ENCODE results near the gene LAIR1. TPM values are rescaled to one million over a fixed set of nuclear protein-coding genes. Genes with fewer than 3 reads are reported as not detected.

Gene LAIR1, protein sequence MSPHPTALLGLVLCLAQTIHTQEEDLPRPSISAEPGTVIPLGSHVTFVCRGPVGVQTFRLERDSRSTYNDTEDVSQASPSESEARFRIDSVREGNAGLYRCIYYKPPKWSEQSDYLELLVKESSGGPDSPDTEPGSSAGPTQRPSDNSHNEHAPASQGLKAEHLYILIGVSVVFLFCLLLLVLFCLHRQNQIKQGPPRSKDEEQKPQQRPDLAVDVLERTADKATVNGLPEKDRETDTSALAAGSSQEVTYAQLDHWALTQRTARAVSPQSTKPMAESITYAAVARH
- not detected in 2 replicates for total RNA-seq (ENCODE audit: low replicate concordance)
- long read RNA-seq = 0 reads

- Mint-ChIP-seq H3K36me3 (no peaks in the 10 kb centered on the region), H3K9me3 (no peaks in the 10 kb centered on the region), H3K27ac (no peak within 1 kb of the TSS), H3K4me3 (no peak within 1 kb of the TSS), H3K27me3 (peaks cover 9% of the 10 kb centered on the region), H3K4me1 (ENCODE audit: unreplicated experiment) (no peaks in the 10 kb centered on the region)
- no peak for DNase-seq (ENCODE audit: extremely low spot score, unreplicated experiment)
- TF ChIP-seq CTCF (conservative IDR thresholded peaks at IDR 0.05) = no peak
Observed at GRCh38 chr19:54364775-54365257, at the start of gene LAIR1. Gene LAIR1 (minus strand): TSS chr19:54364931. CDS start chr19:54364804, 127 bp downstream.

DNA sequence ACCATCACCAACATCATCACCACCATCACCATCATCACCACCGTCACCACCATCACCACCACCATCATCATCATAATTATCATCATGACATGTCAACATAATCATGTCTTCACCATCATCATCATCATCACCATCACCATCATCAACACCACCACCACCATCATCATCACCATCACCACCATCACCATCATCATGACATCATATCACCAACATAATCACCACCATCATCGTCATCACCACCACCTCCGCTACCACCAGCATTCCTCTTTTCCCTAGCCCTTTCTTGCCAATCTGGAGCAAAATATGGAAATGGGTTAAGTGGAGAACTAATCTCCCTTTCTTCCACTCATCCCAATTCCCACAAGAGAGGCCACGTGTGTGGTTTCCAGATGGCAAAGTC is 49.4 kb upstream of the LAIR1 start:
- no peak for TF ChIP-seq CTCF (conservative IDR thresholded peaks at IDR 0.05)
- no peak for DNase-seq (ENCODE audit: extremely low spot score, unreplicated experiment)
- peaks cover 14% of the 10 kb centered on the region for H3K4me1 Mint-ChIP-seq (ENCODE audit: unreplicated experiment)
- no peak overlapping the region for H3K27ac Mint-ChIP-seq
- H3K36me3 Mint-ChIP-seq = peaks cover 5% of the 10 kb centered on the region
- H3K27me3 Mint-ChIP-seq = peaks cover 63% of the 10 kb centered on the region
- H3K9me3 Mint-ChIP-seq = peaks cover 4% of the 10 kb centered on the region
- no peak overlapping the region for H3K4me3 Mint-ChIP-seq

DNA sequence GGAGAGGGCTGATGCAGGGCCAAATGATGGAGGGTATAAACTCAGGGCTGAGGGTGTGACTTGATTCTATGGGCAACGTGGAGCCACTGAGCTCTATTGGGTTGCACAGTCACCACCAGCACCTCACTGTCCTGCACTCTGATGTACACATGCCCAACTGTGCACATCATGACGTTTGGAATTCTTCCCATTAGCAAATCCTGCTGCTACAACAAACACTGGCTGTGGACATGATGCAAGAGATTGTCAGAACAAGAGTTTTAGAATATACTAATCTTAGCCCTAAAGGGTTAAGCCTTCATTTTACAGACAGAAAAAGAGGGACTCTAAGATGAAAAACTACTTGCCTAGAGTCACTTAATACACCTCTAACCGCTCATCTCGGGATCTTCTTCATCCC is 48.1 kb upstream of the LAIR1 start:
- Mint-ChIP-seq H3K4me3 (no peak overlapping the region), H3K27me3 (peaks cover 57% of the 10 kb centered on the region)

GRCh38 chr19:54411033-54411432 is 46.3 kb upstream of the LAIR1 start:
- DNase-seq (ENCODE audit: extremely low spot score, unreplicated experiment) = no peak
- no peak for TF ChIP-seq CTCF (conservative IDR thresholded peaks at IDR 0.05)
- peaks cover 48% of the 10 kb centered on the region for H3K27me3 Mint-ChIP-seq
- H3K9me3 Mint-ChIP-seq = peaks cover 4% of the 10 kb centered on the region
- H3K4me3 Mint-ChIP-seq = no peak overlapping the region
- no peaks in the 10 kb centered on the region for H3K4me1 Mint-ChIP-seq (ENCODE audit: unreplicated experiment)
- no peaks in the 10 kb centered on the region for H3K36me3 Mint-ChIP-seq
- H3K27ac Mint-ChIP-seq = no peak overlapping the region

More for the DNA sequence above, 48.1 kb upstream of the LAIR1 start:
- Mint-ChIP-seq H3K9me3 (peaks cover 4% of the 10 kb centered on the region), H3K27ac (no peak overlapping the region), H3K36me3 (peaks cover 5% of the 10 kb centered on the region), H3K4me1 (ENCODE audit: unreplicated experiment) (peaks cover 9% of the 10 kb centered on the region)
- TF ChIP-seq CTCF (conservative IDR thresholded peaks at IDR 0.05) = no peak
- no peak for DNase-seq (ENCODE audit: extremely low spot score, unreplicated experiment)

GRCh38 chr19:54408456-54409026 is 43.8 kb upstream of the LAIR1 start:
- H3K9me3 Mint-ChIP-seq = no peaks in the 10 kb centered on the region
- no peaks in the 10 kb centered on the region for H3K36me3 Mint-ChIP-seq
- H3K27me3 Mint-ChIP-seq = peaks cover 33% of the 10 kb centered on the region
- no peak for TF ChIP-seq CTCF (conservative IDR thresholded peaks at IDR 0.05)
- no peaks in the 10 kb centered on the region for H3K4me1 Mint-ChIP-seq (ENCODE audit: unreplicated experiment)
- no peak overlapping the region for H3K27ac Mint-ChIP-seq
- no peak for DNase-seq (ENCODE audit: extremely low spot score, unreplicated experiment)
- no peak overlapping the region for H3K4me3 Mint-ChIP-seq

Measured in type B pancreatic cell (in vitro differentiated cells).